Renal pelvis (tissue), 4 donors: ENCODE data around the gene SOX18. TPM values are rescaled to one million over a fixed set of nuclear protein-coding genes. Genes with fewer than 3 reads are reported as not detected.

Source experiments
- DNase-seq: peaks from one replicate; pipeline ENCODE4 v3.0.0-alpha.2; 2013
- polyA plus RNA-seq, 3 donors: library from polyadenylated mRNA; unstranded; fragments of 120-200 nt; gene quantifications; one replicate each; pipeline ENCODE4 v1.2.1, GENCODE V29; 2013; ENCODE audit not compliant: insufficient read length in 3 of 3

The SOX18 gene
- polyA plus RNA-seq, 3 donors: 8.0 to 14.1 (median 13.0) TPM

- no peak for DNase-seq
Observed at GRCh38 chr20:64082820-64083377, 33.5 kb upstream of the SOX18 start.

DNA sequence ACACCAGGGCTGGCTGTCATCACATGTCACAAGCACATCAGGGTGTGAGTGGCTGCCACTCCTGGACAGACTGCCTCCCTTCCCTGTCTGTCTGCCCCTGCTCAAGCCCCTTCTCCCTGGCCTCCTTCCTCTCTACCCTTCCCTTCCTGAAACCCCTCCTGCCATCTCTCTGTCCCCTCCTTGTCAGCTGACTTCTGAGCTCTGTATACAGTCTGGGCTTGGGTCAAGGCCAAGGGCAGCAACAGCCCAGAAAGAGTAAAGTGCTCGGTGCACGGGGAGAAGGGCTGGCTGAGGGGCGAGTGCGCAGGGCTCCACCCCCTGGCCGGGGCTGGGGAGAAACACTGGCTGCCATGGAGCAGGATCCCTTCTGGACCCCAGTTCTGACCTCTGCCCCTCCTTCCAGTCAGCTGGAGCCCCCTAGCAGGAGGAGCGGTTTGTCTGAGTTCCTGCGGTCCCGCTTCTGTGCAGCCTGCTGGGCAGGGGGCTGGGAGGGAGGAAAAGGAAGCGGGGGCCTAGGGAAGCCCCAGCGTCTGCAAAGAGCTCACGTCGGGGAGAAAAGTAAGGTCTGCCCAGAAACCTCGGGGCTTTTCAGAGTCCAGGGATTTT lies 32.8 kb upstream of the SOX18 start:
- no peak for DNase-seq

DNA sequence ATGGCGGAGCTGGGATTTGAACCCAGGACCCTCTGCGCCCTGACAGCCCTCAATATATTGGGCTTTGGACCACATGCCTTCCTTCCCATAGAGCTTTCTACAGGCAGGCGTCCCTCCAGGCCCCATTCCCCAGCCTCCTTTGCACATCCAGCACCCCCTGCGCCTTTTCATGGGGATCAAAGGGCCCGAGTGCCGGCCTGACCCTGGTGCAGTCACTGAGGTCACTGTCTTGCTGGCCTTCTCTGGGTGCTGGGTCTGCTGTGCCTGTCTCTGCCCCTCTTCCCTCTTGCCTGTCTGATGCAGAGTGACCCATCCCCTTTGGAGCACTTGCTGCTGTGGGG lies 32.2 kb upstream of the SOX18 start:
- DNase-seq: no peak

DNA sequence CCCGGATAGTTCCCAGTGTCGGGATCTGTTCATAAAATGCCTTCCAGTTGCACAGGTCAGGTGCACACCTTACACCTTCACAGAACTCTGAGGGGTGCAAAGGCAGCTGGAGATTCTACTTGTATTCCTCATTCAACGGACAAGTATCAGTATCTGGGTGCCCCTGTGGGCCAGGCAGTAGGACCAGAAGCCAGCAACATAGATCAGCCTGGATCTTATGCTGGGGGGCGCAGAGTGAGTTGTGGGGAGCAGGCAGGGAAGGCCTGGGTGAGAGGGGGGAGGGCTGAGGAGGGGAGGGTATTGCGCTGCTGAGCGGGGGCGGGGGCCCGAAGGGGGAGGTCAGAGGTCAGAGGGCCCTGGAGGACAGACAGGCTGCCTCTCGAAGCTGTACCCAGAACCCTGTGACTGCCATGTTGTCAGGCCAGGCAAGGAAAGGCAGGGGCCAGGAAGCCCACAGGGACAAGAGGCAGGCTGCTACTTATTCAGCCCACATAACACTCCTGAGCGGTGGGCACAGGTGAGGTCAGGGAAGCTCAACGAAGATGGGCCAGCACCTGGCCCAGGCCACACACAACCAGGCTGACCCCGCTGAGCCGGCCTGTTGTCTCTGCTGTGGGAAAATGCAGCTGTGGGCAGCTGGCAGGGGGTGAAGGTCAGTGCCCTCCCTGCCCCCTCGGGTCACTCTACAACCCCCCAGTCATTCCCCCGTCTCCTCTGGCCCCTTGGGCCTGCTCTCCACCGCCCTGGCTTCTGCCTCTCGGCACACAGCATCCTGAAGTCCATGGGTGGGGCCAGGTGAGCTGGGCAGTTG lies 31.6 kb upstream of the SOX18 start:
- DNase-seq: no peak

DNA sequence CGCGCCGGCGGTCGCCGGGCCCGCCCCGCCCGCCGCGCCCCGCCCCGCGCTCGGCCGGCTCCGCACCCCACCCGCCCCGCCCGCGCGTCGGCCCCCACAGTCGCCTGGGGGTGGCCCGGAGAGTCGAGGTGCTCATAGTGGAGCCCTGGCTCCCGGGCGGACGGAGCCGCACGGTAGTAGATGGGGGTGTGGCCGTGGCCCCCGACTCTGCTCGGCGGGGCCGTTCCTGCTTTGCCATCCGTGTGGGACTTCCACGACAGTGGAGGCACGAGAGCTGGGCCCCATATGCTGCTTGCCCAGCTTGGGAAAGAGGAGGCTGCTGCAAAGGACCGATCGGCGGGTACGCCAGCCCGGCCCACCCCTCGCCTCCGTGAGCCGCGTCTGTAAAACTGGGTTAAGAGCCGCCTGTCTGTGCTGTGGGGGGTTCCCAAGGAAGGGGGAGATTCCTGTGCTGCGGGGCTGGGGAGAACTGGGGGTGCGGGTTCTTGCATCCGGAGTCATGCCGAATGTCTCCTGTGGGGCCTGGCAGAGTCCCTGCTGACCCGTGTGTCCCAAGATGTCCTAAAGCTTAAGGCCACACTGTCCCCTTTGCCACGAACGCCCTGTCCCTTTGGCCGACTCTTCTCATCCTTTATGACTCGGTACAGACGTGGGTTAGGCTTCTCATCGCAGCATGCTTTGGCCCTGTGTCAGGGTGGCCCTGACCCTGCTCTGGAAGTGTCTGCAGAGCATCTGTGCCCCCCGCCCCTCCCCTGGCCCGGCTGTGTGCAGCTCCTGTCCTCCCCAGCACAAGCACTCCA lies 30.8 kb upstream of the SOX18 start, which contains the start of gene OPRL1:
TSS of gene OPRL1 (plus strand) at position 70 of the 800 bp plus-strand sequence. CDS start 12,639 bp downstream, outside the sequence.
- DNase-seq: no peak

- DNase-seq: no peak
Observed at GRCh38 chr20:64079273-64080012, 30.0 kb upstream of the SOX18 start, which contains the start of gene RGS19. Gene RGS19, minus strand, starts transcription at chr20:64079518. Its CDS starts 2,632 bp downstream, at chr20:64076886.

- no peak for DNase-seq
Observed at GRCh38 chr20:64078934-64079272, 29.5 kb upstream of the SOX18 start.

DNA sequence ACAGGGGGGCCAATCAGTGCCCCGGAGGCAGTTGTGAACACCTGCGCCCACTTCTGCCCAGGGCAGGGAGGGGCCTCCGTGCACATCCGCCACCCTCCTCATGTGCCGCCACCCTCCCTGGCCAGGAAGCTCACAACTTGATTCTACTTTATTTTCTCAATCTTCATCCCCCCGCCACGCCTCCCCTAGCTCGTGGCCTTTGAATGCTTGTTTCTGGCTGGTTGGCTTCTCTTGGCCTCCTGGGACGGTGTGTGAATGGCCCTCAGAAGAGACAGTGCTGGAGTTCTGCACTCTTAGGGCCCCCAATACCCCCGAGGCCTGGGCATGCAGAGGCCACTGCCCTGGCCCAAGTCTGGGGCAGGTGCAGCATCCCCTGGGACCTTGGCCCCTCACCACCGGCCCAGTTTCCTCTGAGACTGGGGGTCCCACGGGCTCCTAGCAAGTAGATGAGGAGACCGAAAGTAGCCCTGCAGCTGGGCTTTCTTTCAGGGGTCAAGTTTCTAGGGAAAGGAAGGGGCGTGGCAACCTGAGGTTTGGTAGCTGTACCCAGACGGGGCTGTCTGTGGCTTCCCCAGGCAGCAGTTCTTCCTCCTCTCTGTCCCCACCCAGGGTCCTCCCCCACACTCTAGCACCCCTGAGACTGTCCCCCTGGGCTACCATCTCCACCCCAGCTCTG lies 28.6 kb upstream of the SOX18 start:
- no peak for DNase-seq

- DNase-seq: no peak
Observed at GRCh38 chr20:64077541-64077875, 28.1 kb upstream of the SOX18 start.

GRCh38 chr20:64077094-64077493 lies 27.7 kb upstream of the SOX18 start:
- no peak for DNase-seq

DNA sequence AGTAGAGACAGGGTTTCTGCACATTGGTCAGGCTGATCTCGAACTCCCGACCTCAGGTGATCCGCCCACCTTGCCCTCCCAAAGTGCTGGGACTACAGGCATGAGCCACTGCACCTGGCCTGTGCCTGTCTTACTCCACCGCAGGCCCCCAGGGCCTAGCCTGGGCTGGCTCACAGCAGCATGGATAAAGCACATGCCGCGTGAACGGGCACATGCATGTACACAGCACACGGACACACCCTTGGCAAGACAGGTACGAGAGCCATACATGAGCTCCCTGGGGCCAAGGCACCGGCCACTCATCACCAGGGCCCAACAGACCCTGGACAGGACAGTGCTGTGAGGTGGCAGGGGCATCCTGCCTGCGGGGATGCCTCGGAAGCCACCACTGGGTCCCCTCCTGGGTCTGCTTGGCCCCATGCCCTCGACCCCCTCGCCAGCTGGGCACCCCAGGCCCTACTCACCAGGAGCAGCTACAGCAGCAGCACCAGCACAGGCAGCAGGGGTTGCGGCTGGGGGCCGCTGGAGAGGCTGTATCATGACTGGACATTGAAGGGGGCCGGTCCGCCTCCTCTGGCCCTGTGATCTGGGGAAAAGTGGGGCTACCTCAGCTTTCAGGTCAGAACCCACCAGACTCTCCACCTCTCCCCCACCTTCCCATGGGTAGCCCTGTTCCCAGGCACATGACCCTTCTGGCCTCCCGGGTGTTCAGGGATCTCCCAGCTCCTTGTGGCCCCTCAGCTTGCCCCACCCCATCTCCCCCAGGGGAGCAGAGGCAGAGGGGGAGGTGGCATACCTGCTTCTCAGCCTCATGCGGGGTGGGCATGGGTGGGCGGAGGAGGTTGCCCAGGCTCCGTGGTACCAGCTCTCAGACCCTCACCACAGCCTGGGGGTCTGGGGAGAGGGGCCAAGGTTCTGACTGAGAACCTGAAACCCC lies 26.9 kb upstream of the SOX18 start:
- no peak for DNase-seq

GRCh38 chr20:64075556-64075955 lies 26.1 kb upstream of the SOX18 start:
- no peak for DNase-seq

- no peak for DNase-seq
Observed at GRCh38 chr20:64074963-64075362, 25.5 kb upstream of the SOX18 start.

GRCh38 chr20:64074184-64074789 lies 24.8 kb upstream of the SOX18 start:
- DNase-seq: no peak

GRCh38 chr20:64073476-64074183 lies 24.2 kb upstream of the SOX18 start:
- no peak for DNase-seq

GRCh38 chr20:64072498-64073063 lies 23.1 kb upstream of the SOX18 start:
- DNase-seq: no peak

DNA sequence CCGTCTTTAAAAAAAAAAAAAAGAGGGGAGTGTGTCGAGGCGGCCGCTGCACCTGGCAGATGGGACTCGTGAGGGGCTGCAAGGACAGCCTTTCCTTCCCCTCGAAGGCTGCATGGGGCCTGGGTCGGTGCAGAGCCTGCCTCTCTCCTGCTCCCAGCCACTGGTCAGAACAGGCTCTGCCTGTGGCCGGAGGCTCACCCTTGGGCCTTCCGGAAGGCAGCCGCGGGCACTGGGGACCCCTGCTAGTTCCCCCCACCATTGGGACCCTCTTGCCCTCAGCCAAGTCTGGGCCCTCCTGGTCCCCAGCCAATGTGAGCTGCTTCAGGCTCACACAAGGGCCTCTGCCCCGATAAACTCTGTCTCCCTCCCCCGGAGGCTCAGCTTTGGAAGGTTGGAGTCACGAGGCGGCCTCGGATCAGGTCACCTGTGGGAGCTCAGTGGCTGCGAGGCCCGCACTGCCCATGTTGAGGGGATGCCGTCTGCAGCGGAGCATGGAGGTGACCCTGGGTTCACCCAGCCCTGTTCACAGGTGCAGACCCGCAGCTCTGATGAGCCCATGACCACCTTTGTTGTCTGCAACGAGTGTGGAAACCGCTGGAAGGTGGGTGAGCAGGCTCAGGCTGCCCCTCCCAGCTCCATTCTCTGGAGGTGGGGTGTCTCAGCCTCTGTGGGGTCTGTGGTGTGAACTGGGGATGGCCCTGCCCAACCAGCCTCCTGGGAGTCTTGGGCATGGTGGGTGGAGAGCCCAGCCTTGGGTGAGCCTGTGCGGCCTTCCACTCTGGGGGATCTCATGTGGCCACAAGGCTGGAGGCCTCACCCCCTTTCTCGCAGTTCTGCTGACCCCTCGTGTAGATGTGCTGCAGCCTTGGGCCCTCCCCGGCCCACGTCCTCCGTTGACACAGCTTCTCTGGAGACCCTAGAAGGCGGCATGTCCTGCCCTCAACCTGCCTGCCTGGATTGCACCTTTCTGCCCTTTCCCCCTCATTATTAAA lies 22.2 kb upstream of the SOX18 start:
- DNase-seq: no peak
